ENCODE measurements around the gene PTGES.
A peak's percentile ranks its signal among the peaks of the same experiment; 100 is the strongest.

PTGES gene

GRCh38 chr9:129739432-129739831, 13.4 kb downstream of the PTGES start:
- H2BK12ac ChIP-seq (ENCODE audit: low read length in 2 of 2) = peak overlapping the region in 1 of 2 experiments; percentile 15
- H3K4ac ChIP-seq (ENCODE audit: low read depth in 1 of 2, low read length in 2 of 2) = no peak overlapping the region
- H3K4me3 ChIP-seq (ENCODE audit: insufficient read depth in 1 of 2, low read depth in 1 of 2, low read length in 2 of 2) = no peak overlapping the region
- H3K9ac ChIP-seq (ENCODE audit: low read length) = no peak overlapping the region
- H4K91ac ChIP-seq (ENCODE audit: low read length) = no peak overlapping the region
- no peak for DNase-seq
- H3K4me2 ChIP-seq (ENCODE audit: low read length, poor library complexity, severe bottlenecking) = no peak overlapping the region
- 96% methylated on average over 16 of the region's 16 CpGs for WGBS
- no peak overlapping the region for H2BK120ac ChIP-seq (ENCODE audit: low read depth, low read length)
- H3K18ac ChIP-seq (ENCODE audit: low read depth in 1 of 2, low read length in 2 of 2) = no peak overlapping the region
- H3K23ac ChIP-seq (ENCODE audit: low read length in 2 of 2) = no peak overlapping the region
- H3K4me1 ChIP-seq (ENCODE audit: control insufficient read depth, insufficient read depth, low read depth, low read length) = peaks cover 4% of the 10 kb centered on the region
- no peak overlapping the region for H2AK5ac ChIP-seq (ENCODE audit: low read length, severe bottlenecking)
- no peak overlapping the region for H4K8ac ChIP-seq (ENCODE audit: low read length)
- no peak overlapping the region for H2AFZ ChIP-seq (ENCODE audit: low read depth, low read length)
- no peak overlapping the region for H2BK15ac ChIP-seq (ENCODE audit: low read depth, poor library complexity, severe bottlenecking)
- H3K14ac ChIP-seq (ENCODE audit: low read length in 2 of 2) = no peak overlapping the region
- H3K27ac ChIP-seq (ENCODE audit: low read length, poor library complexity, severe bottlenecking) = no peak overlapping the region
- no peaks in the 10 kb centered on the region for H3K9me3 ChIP-seq (ENCODE audit: control insufficient read depth, low read length)
- H3K36me3 ChIP-seq (ENCODE audit: control insufficient read depth in 1 of 2, insufficient read depth in 2 of 2, low read depth in 1 of 2, low read length in 2 of 2) = peaks cover 0 to 63% of the 10 kb centered on the region in 2 experiments
- H3K79me1 ChIP-seq (replicated peaks; ENCODE audit: low read length, poor library complexity, severe bottlenecking) = no peaks in the 10 kb centered on the region
- H2BK5ac ChIP-seq (ENCODE audit: low read depth, low read length, poor library complexity, severe bottlenecking) = no peak overlapping the region
- H3K27me3 ChIP-seq (ENCODE audit: control insufficient read depth in 1 of 2, insufficient read depth in 1 of 2, low read length in 2 of 2) = peaks cover 0 to 10% of the 10 kb centered on the region in 2 experiments

- Histone ChIP-seq H3K27ac (ENCODE audit: low read length, poor library complexity, severe bottlenecking) (no peak overlapping the region), H3K14ac (ENCODE audit: low read length in 2 of 2) (peak overlapping the region in 1 of 2 experiments; percentile 18), H2BK12ac (ENCODE audit: low read length in 2 of 2) (peak overlapping the region; percentile 86 to 92), H3K36me3 (ENCODE audit: control insufficient read depth in 1 of 2, insufficient read depth in 2 of 2, low read depth in 1 of 2, low read length in 2 of 2) (peaks cover 0 to 46% of the 10 kb centered on the region in 2 experiments), H3K9ac (ENCODE audit: low read length) (peak overlapping the region; percentile 71), H4K91ac (ENCODE audit: low read length) (peak overlapping the region; percentile 79), H2BK120ac (ENCODE audit: low read depth, low read length) (peak overlapping the region; percentile 96), H3K18ac (ENCODE audit: low read depth in 1 of 2, low read length in 2 of 2) (peak overlapping the region; percentile 2 to 91), H3K4ac (ENCODE audit: low read depth in 1 of 2, low read length in 2 of 2) (peak overlapping the region; percentile 49 to 56), H3K4me1 (ENCODE audit: control insufficient read depth, insufficient read depth, low read depth, low read length) (peaks cover 4% of the 10 kb centered on the region), H2BK15ac (ENCODE audit: low read depth, poor library complexity, severe bottlenecking) (peak overlapping the region; percentile 84), H3K27me3 (ENCODE audit: control insufficient read depth in 1 of 2, insufficient read depth in 1 of 2, low read length in 2 of 2) (peaks cover 0 to 12% of the 10 kb centered on the region in 2 experiments), H3K23ac (ENCODE audit: low read length in 2 of 2) (peak overlapping the region in 1 of 2 experiments; percentile 54), H2AFZ (ENCODE audit: low read depth, low read length) (peak overlapping the region; percentile 65), H2BK5ac (ENCODE audit: low read depth, low read length, poor library complexity, severe bottlenecking) (no peak overlapping the region), H3K79me1 (replicated peaks; ENCODE audit: low read length, poor library complexity, severe bottlenecking) (no peaks in the 10 kb centered on the region), H2AK5ac (ENCODE audit: low read length, severe bottlenecking) (no peak overlapping the region), H3K4me3 (ENCODE audit: insufficient read depth in 1 of 2, low read depth in 1 of 2, low read length in 2 of 2) (peak overlapping the region; percentile 33 to 51), H3K4me2 (ENCODE audit: low read length, poor library complexity, severe bottlenecking) (peak overlapping the region; percentile 97), H3K9me3 (ENCODE audit: control insufficient read depth, low read length) (no peaks in the 10 kb centered on the region), H4K8ac (ENCODE audit: low read length) (peak overlapping the region; percentile 88)
- 5% methylated on average over 47 of the region's 48 CpGs for WGBS
- peak; percentile 77 for DNase-seq
These were observed 15.2 kb downstream of the PTGES start for GRCh38 chr9:129737479-129738274.

GRCh38 chr9:129736334-129736733, 16.5 kb downstream of the PTGES start:
- Histone ChIP-seq H3K4me2 (ENCODE audit: low read length, poor library complexity, severe bottlenecking) (no peak overlapping the region), H2BK12ac (ENCODE audit: low read length in 2 of 2) (no peak overlapping the region), H3K4me1 (ENCODE audit: control insufficient read depth, insufficient read depth, low read depth, low read length) (peaks cover 4% of the 10 kb centered on the region), H3K9ac (ENCODE audit: low read length) (no peak overlapping the region), H3K36me3 (ENCODE audit: control insufficient read depth in 1 of 2, insufficient read depth in 2 of 2, low read depth in 1 of 2, low read length in 2 of 2) (peaks cover 0 to 39% of the 10 kb centered on the region in 2 experiments), H2AFZ (ENCODE audit: low read depth, low read length) (no peak overlapping the region), H3K14ac (ENCODE audit: low read length in 2 of 2) (no peak overlapping the region), H2AK5ac (ENCODE audit: low read length, severe bottlenecking) (no peak overlapping the region), H2BK120ac (ENCODE audit: low read depth, low read length) (no peak overlapping the region), H3K79me1 (replicated peaks; ENCODE audit: low read length, poor library complexity, severe bottlenecking) (no peaks in the 10 kb centered on the region), H3K4me3 (ENCODE audit: insufficient read depth in 1 of 2, low read depth in 1 of 2, low read length in 2 of 2) (no peak overlapping the region), H2BK15ac (ENCODE audit: low read depth, poor library complexity, severe bottlenecking) (no peak overlapping the region), H4K8ac (ENCODE audit: low read length) (peak overlapping the region; percentile 32), H4K91ac (ENCODE audit: low read length) (no peak overlapping the region), H3K18ac (ENCODE audit: low read depth in 1 of 2, low read length in 2 of 2) (no peak overlapping the region), H3K4ac (ENCODE audit: low read depth in 1 of 2, low read length in 2 of 2) (no peak overlapping the region), H3K23ac (ENCODE audit: low read length in 2 of 2) (no peak overlapping the region), H3K27ac (ENCODE audit: low read length, poor library complexity, severe bottlenecking) (no peak overlapping the region), H2BK5ac (ENCODE audit: low read depth, low read length, poor library complexity, severe bottlenecking) (no peak overlapping the region), H3K9me3 (ENCODE audit: control insufficient read depth, low read length) (no peaks in the 10 kb centered on the region), H3K27me3 (ENCODE audit: control insufficient read depth in 1 of 2, insufficient read depth in 1 of 2, low read length in 2 of 2) (peaks cover 0 to 25% of the 10 kb centered on the region in 2 experiments)
- no peak for DNase-seq
- 85% methylated on average over 20 of the region's 20 CpGs for WGBS

- Histone ChIP-seq H2BK5ac (ENCODE audit: low read depth, low read length, poor library complexity, severe bottlenecking) (no peak overlapping the region), H3K18ac (ENCODE audit: low read depth in 1 of 2, low read length in 2 of 2) (no peak overlapping the region), H3K4me2 (ENCODE audit: low read length, poor library complexity, severe bottlenecking) (no peak overlapping the region), H3K36me3 (ENCODE audit: control insufficient read depth in 1 of 2, insufficient read depth in 2 of 2, low read depth in 1 of 2, low read length in 2 of 2) (peaks cover 0 to 31% of the 10 kb centered on the region in 2 experiments), H4K91ac (ENCODE audit: low read length) (no peak overlapping the region), H2AK5ac (ENCODE audit: low read length, severe bottlenecking) (no peak overlapping the region), H4K8ac (ENCODE audit: low read length) (no peak overlapping the region), H2BK12ac (ENCODE audit: low read length in 2 of 2) (no peak overlapping the region), H3K4ac (ENCODE audit: low read depth in 1 of 2, low read length in 2 of 2) (no peak overlapping the region), H2AFZ (ENCODE audit: low read depth, low read length) (no peak overlapping the region), H3K27me3 (ENCODE audit: control insufficient read depth in 1 of 2, insufficient read depth in 1 of 2, low read length in 2 of 2) (peaks cover 0 to 27% of the 10 kb centered on the region in 2 experiments), H2BK15ac (ENCODE audit: low read depth, poor library complexity, severe bottlenecking) (peak overlapping the region; percentile 26), H3K27ac (ENCODE audit: low read length, poor library complexity, severe bottlenecking) (no peak overlapping the region), H3K14ac (ENCODE audit: low read length in 2 of 2) (no peak overlapping the region), H3K4me1 (ENCODE audit: control insufficient read depth, insufficient read depth, low read depth, low read length) (peaks cover 4% of the 10 kb centered on the region), H3K9ac (ENCODE audit: low read length) (no peak overlapping the region), H3K9me3 (ENCODE audit: control insufficient read depth, low read length) (no peaks in the 10 kb centered on the region), H3K4me3 (ENCODE audit: insufficient read depth in 1 of 2, low read depth in 1 of 2, low read length in 2 of 2) (no peak overlapping the region), H3K23ac (ENCODE audit: low read length in 2 of 2) (no peak overlapping the region), H3K79me1 (replicated peaks; ENCODE audit: low read length, poor library complexity, severe bottlenecking) (no peaks in the 10 kb centered on the region), H2BK120ac (ENCODE audit: low read depth, low read length) (no peak overlapping the region)
- 94% methylated on average over 6 of the region's 6 CpGs for WGBS
- DNase-seq = no peak
These were observed 17.3 kb downstream of the PTGES start for GRCh38 chr9:129735546-129735945.

Measured in mesenchymal stem cell (in vitro differentiated cells and primary cell).